IMR-90 (cell line): ENCODE data around the gene NDUFA7. TPM values are rescaled to one million over a fixed set of nuclear protein-coding genes. Genes with fewer than 3 reads are reported as not detected.

Experiments used
- ATAC-seq: fragments of 200-7000 bp; cut with Tn5 transposase; 2 replicates; pipeline ENCODE4 v1.9.1; 2020; ENCODE audit warnings: low read depth, mild to moderate bottlenecking, moderate library complexity
- BruUV-seq: library from RNA; stranded (reverse); fragments of 400-500 nt; replicated peaks from 2 replicates; lab custom pipeline; 2021; lab: Mats Ljungman, UMichigan
- CTCF ChIA-PET: fragments of 300-600 bp; formaldehyde crosslinking; extraction: SDS; loops from one replicate; lab custom pipeline; 2021; ENCODE audit warnings: antibody characterized with exemption; lab: Yijun Ruan, JAX
- POLR2A ChIA-PET: fragments of 300-600 bp; sonication (Branson Sonifier 250); formaldehyde crosslinking; loops from one replicate; lab custom pipeline; 2022; ENCODE audit warnings: antibody characterized with exemption; ENCODE audit not compliant: unreplicated experiment; lab: Charles Lee
- DNase-seq: peaks from one replicate; pipeline ENCODE4 v3.0.0; 2013
- H2AFZ ChIP-seq: replicated peaks from 2 replicates; pipeline ENCODE3; 2013; ENCODE audit warnings: low read length, mild to moderate bottlenecking; ENCODE audit not compliant: poor library complexity
- H2AK5ac ChIP-seq: 2 replicates; pipeline ENCODE4 v1.6.1; 2013; ENCODE audit warnings: low read depth, low read length, inconsistent platforms
- H2AK9ac ChIP-seq: replicated peaks from 2 replicates; pipeline ENCODE3; 2013; ENCODE audit warnings: mild to moderate bottlenecking, low read depth, low read length, moderate library complexity; ENCODE audit not compliant: poor library complexity
- H2BK120ac ChIP-seq: 2 replicates; pipeline ENCODE4 v1.6.1; 2013; ENCODE audit warnings: low read depth, low read length, inconsistent platforms
- H2BK15ac ChIP-seq: 3 replicates; pipeline ENCODE4 v1.6.1; 2013; ENCODE audit warnings: low read depth, low read length, inconsistent platforms
- H2BK20ac ChIP-seq: 2 replicates; pipeline ENCODE4 v1.6.1; 2013; ENCODE audit warnings: low read depth, mild to moderate bottlenecking, inconsistent platforms, low read length, moderate library complexity
- H2BK5ac ChIP-seq: 2 replicates; pipeline ENCODE4 v1.6.1; 2013; ENCODE audit warnings: mild to moderate bottlenecking, low read depth, low read length, inconsistent platforms; ENCODE audit not compliant: poor library complexity, severe bottlenecking
- H3K14ac ChIP-seq: replicated peaks from 2 replicates; pipeline ENCODE4 v1.6.1; 2013; ENCODE audit warnings: low read depth, low read length, inconsistent platforms
- H3K18ac ChIP-seq: 2 replicates; pipeline ENCODE4 v1.6.1; 2013; ENCODE audit warnings: low read depth, low read length, control low read depth
- H3K23ac ChIP-seq: 2 replicates; pipeline ENCODE4 v1.6.1; 2013; ENCODE audit warnings: low read depth, low read length, inconsistent platforms
- H3K27ac ChIP-seq: 2 replicates; pipeline ENCODE4 v1.5.1; 2013; ENCODE audit warnings: mild to moderate bottlenecking, control low read depth, low read length; ENCODE audit not compliant: insufficient read depth
- H3K27me3 ChIP-seq: 2 replicates; pipeline ENCODE4 v1.6.1; 2013; ENCODE audit warnings: low read length; ENCODE audit not compliant: control insufficient read depth, insufficient read depth
- H3K36me3 ChIP-seq: 2 replicates; pipeline ENCODE4 v1.6.1; 2013; ENCODE audit warnings: low read length, mixed read lengths; ENCODE audit not compliant: control insufficient read depth, insufficient read depth
- H3K4ac ChIP-seq: 2 replicates; pipeline ENCODE4 v1.6.1; 2013; ENCODE audit warnings: low read depth, low read length, inconsistent platforms
- H3K4me1 ChIP-seq: 2 replicates; pipeline ENCODE4 v1.6.1; 2013; ENCODE audit warnings: low read length, mixed read lengths; ENCODE audit not compliant: control insufficient read depth, insufficient read depth
- H3K4me2 ChIP-seq: 2 replicates; pipeline ENCODE4 v1.6.1; 2013; ENCODE audit warnings: low read depth, mild to moderate bottlenecking, control low read depth, low read length, moderate library complexity
- H3K4me3 ChIP-seq: 2 replicates; pipeline ENCODE4 v1.5.1; 2013; ENCODE audit warnings: low read depth, mild to moderate bottlenecking, control low read depth, low read length, moderate library complexity; ENCODE audit not compliant: insufficient read depth
- H3K56ac ChIP-seq: 2 replicates; pipeline ENCODE4 v1.6.1; 2013; ENCODE audit warnings: low read length, inconsistent platforms; ENCODE audit not compliant: insufficient read depth; ENCODE audit errors: extremely low read depth
- H3K79me1 ChIP-seq, 2 experiments: 2 replicates each; pipeline ENCODE4 v1.6.1; 2013; ENCODE audit warnings: low read length in 2 of 2, inconsistent platforms in 1 of 2, low read depth in 1 of 2
- H3K9ac ChIP-seq: 2 replicates; pipeline ENCODE4 v1.6.1; 2013; ENCODE audit warnings: low read depth, low read length, control low read depth
- H3K9me1 ChIP-seq: 2 replicates; pipeline ENCODE4 v1.6.1; 2013; ENCODE audit warnings: low read length, inconsistent platforms; ENCODE audit not compliant: insufficient read depth
- H3K9me3 ChIP-seq: 2 replicates; pipeline ENCODE4 v1.6.1; 2013; ENCODE audit warnings: low read length; ENCODE audit not compliant: control insufficient read depth, insufficient read depth
- H4K20me1 ChIP-seq: 2 replicates; pipeline ENCODE4 v1.6.1; 2013; ENCODE audit warnings: low read length, inconsistent platforms; ENCODE audit not compliant: insufficient read depth
- H4K5ac ChIP-seq: 2 replicates; pipeline ENCODE4 v1.6.1; 2013; ENCODE audit warnings: mild to moderate bottlenecking, low read depth, low read length, control low read depth
- H4K8ac ChIP-seq, 2 experiments: 2 replicates each; pipeline ENCODE4 v1.6.1; 2013; ENCODE audit warnings: low read depth in 2 of 2, low read length in 2 of 2, control low read depth in 1 of 2, inconsistent platforms in 1 of 2
- H4K91ac ChIP-seq: 2 replicates; pipeline ENCODE4 v1.6.1; 2013; ENCODE audit warnings: low read depth, low read length, inconsistent platforms; ENCODE audit not compliant: insufficient read depth
- BHLHE40 ChIP-seq: fragments of 150-350 bp; IDR thresholded peaks from 2 replicates; pipeline ENCODE4 v1.6.1; 2016; ENCODE audit warnings: mild to moderate bottlenecking, low read depth, low read length
- CEBPB ChIP-seq: IDR thresholded peaks from 2 replicates; pipeline ENCODE4 v1.6.1; 2012; ENCODE audit warnings: low read depth, low read length, improper control_type of control experiment
- CHD1 ChIP-seq: IDR thresholded peaks from 2 replicates; pipeline ENCODE4 v1.6.1; 2012; ENCODE audit warnings: low read depth, low read length, improper control_type of control experiment
- FOS ChIP-seq: fragments of 150-350 bp; IDR thresholded peaks from 2 replicates; pipeline ENCODE4 v1.6.1; 2016; ENCODE audit warnings: low read depth, low read length
- MAFK ChIP-seq: IDR thresholded peaks from 2 replicates; pipeline ENCODE4 v1.6.1; 2012; ENCODE audit warnings: low read depth, low read length, improper control_type of control experiment
- MAZ ChIP-seq: IDR thresholded peaks from 2 replicates; pipeline ENCODE4 v1.6.1; 2012; ENCODE audit warnings: low read depth, mild to moderate bottlenecking, low read length, improper control_type of control experiment, moderate library complexity, borderline replicate concordance
- MXI1 ChIP-seq: IDR thresholded peaks from 2 replicates; pipeline ENCODE4 v1.6.1; 2012; ENCODE audit warnings: low read depth, mild to moderate bottlenecking, low read length, moderate library complexity, borderline replicate concordance
- NFE2L2 ChIP-seq: fragments of 150-350 bp; IDR thresholded peaks from 2 replicates; pipeline ENCODE4 v1.6.1; 2016; ENCODE audit warnings: low read depth, mild to moderate bottlenecking, low read length
- RAD21 ChIP-seq: IDR thresholded peaks from 2 replicates; pipeline ENCODE4 v1.6.1; 2012; ENCODE audit warnings: low read length, improper control_type of control experiment
- RCOR1 ChIP-seq: IDR thresholded peaks from 2 replicates; pipeline ENCODE4 v1.6.1; 2012; ENCODE audit warnings: mild to moderate bottlenecking, low read length, improper control_type of control experiment; ENCODE audit not compliant: insufficient replicate concordance
- RFX5 ChIP-seq: IDR thresholded peaks from 2 replicates; pipeline ENCODE4 v1.8.0; 2012; ENCODE audit warnings: low read depth, mild to moderate bottlenecking, low read length, moderate library complexity
- SMC3 ChIP-seq: fragments of 150-350 bp; IDR thresholded peaks from 2 replicates; pipeline ENCODE4 v1.6.1; 2016; ENCODE audit warnings: low read depth, mild to moderate bottlenecking, antibody characterized with exemption, low read length, moderate library complexity
- WGBS, 2 experiments: methylation state at CpG; one replicate each; pipeline versions ENCODE4 v1.1.5 to v1.1.7; 2013; ENCODE audit warnings: missing lambda C conversion rate in 2 of 2; ENCODE audit not compliant: insufficient read length in 1 of 2; ENCODE audit errors: extremely low coverage in 2 of 2; 5-methylcytosine and 5-hydroxymethylcytosine counted together
- dilution Hi-C: fragments of 300-500 bp; cut with HindIII; formaldehyde crosslinking; loops from one replicate; pipeline ENCODE4 v1.14.3; 2018; ENCODE audit warnings: low sequenced_read_pairs; ENCODE audit not compliant: unreplicated experiment
- in situ Hi-C: fragments of 300-500 bp; cut with MboI; formaldehyde crosslinking; loops from 3 replicates; pipeline ENCODE4 v1.14.3; 2019; ENCODE audit warnings: low sequenced_read_pairs, inconsistent platforms, mixed read lengths
- intact Hi-C: fragments of 100-400 bp; cut with micrococcal nuclease; formaldehyde crosslinking; loops from 2 replicates; pipeline ENCODE4 v1.10.0; 2022
- polyA plus RNA-seq, 3 experiments: library from polyadenylated mRNA; depleted of rRNA; stranded (reverse); fragments of >200 nt; gene quantifications; 2 replicates each; pipeline ENCODE4 v1.2.3, GENCODE V29; 2012; ENCODE audit warnings: low replicate concordance in 1 of 3
- total RNA-seq: library from RNA; depleted of rRNA; stranded (reverse); fragments of >200 nt; gene quantifications from 2 replicates; pipeline ENCODE4 v1.2.3, GENCODE V29; 2012
- TF ChIP-seq, protein P1 (sequence below): fragments of 150-350 bp; IDR thresholded peaks from 2 replicates; pipeline ENCODE4 v1.6.1; 2017; ENCODE audit warnings: mild to moderate bottlenecking, antibody characterized with exemption, low read length, low read depth
- TF ChIP-seq, protein P2 (sequence below): fragments of 150-350 bp; IDR thresholded peaks from 2 replicates; pipeline ENCODE4 v1.6.1; 2016; ENCODE audit warnings: low read depth, mild to moderate bottlenecking, low read length, moderate library complexity, borderline replicate concordance
- TF ChIP-seq, protein P3 (sequence below): conservative IDR thresholded peaks from 2 replicates; pipeline ENCODE4 v1.5.1; 2012; ENCODE audit warnings: mild to moderate bottlenecking, low read depth, low read length, improper control_type of control experiment

The NDUFA7 gene
- total and polyA plus RNA-seq, 2 of the 4 experiments (the other 2 are of a cell fraction): 20.6 to 50.7 TPM

DNA sequence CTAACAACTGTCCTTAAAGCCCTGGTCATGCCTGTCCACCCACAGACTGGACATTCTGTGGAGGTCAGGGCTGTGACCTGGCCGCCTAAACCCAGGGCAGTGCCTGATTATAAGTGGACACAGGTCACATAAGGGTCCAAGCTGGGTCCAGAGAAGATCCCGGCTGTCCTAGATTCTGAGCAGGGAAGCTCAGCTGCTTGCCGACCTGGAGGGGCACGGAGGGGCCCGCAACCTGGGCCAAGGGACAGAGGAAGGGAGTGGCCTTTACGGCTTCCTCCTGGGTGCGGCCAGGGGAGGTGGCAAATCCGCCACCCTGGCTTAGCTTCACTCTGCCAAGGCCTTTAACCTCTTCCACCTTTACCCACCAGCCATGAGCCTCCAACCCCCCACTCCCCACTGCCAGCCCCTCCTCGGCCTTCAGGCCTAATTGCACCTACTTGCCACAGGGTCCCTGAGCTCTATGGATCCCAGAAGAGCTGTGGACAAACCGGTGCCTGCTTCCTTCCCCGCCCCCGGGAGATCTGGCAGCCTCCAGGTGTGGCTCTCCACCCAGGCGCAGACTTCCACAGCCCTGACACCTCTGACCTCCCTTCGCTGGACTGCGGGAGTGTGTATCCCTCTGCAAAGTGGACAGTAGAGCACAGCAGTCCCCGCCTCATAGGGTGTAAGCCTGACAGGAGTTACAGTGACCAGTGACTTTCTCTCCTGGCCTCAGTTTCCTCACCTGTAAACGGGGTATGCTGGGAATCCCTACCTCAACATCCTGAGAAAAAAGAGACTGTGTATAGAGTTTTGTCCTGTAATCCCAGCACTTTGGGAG is 14.7 kb downstream of the NDUFA7 start:
- no peak overlapping the region for H2AFZ ChIP-seq
- DNase-seq (no peak), ATAC-seq (no peak)
- no peak overlapping the region for H3K4me2 ChIP-seq
- peaks cover 6 to 22% of the 10 kb centered on the region in 2 experiments; a peak in 3 of 4 replicates for H3K79me1 ChIP-seq
- no peak overlapping the region for H3K23ac ChIP-seq
- H3K9me3 ChIP-seq: no peaks in the 10 kb centered on the region
- in situ Hi-C loops: no loop called here
- no peak overlapping the region for H2AK5ac ChIP-seq
- intact Hi-C loops: no loop called here
- H4K91ac ChIP-seq: no peak overlapping the region
- no peak overlapping the region for H3K4me3 ChIP-seq
- 81% methylated on average over 5 of the region's 17 CpGs; no CpG with 5 or more reads in 1 of the 2 experiments for WGBS, 2 experiments
- H2BK5ac ChIP-seq: no peak overlapping the region
- H3K27ac ChIP-seq: no peak overlapping the region
- no peak overlapping the region for H4K5ac ChIP-seq
- no peak overlapping the region for H3K18ac ChIP-seq
- ChIA-PET POLR2A (no interaction called here), CTCF (no interaction called here)
- H3K36me3 ChIP-seq: peaks cover 11% of the 10 kb centered on the region
- no peak overlapping the region for H3K14ac ChIP-seq
- BruUV-seq: no TSS peak
- no peak overlapping the region for H3K56ac ChIP-seq
- H3K9ac ChIP-seq: no peak overlapping the region
- H4K8ac ChIP-seq: no peak overlapping the region
- H2BK20ac ChIP-seq: no peak overlapping the region
- no peak overlapping the region for H2BK120ac ChIP-seq
- no peak overlapping the region for H2BK15ac ChIP-seq
- H3K4ac ChIP-seq: no peak overlapping the region
- no peaks in the 10 kb centered on the region for H3K27me3 ChIP-seq
- H2AK9ac ChIP-seq: no peak overlapping the region
- H3K4me1 ChIP-seq: peaks cover 6% of the 10 kb centered on the region
- no peaks in the 10 kb centered on the region for H4K20me1 ChIP-seq
- peaks cover 3% of the 10 kb centered on the region for H3K9me1 ChIP-seq
- dilution Hi-C loops: no loop called here
- TF ChIP-seq CHD1 (no peak), MAZ (no peak), BHLHE40 (no peak), MAFK (no peak), RCOR1 (no peak), CEBPB (no peak), SMC3 (no peak), RFX5 (no peak), MXI1 (no peak), FOS (no peak), NFE2L2 (no peak), RAD21 (no peak)
- TF ChIP-seq, protein P1, sequence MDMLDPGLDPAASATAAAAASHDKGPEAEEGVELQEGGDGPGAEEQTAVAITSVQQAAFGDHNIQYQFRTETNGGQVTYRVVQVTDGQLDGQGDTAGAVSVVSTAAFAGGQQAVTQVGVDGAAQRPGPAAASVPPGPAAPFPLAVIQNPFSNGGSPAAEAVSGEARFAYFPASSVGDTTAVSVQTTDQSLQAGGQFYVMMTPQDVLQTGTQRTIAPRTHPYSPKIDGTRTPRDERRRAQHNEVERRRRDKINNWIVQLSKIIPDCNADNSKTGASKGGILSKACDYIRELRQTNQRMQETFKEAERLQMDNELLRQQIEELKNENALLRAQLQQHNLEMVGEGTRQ: no peak
- TF ChIP-seq, protein P2, sequence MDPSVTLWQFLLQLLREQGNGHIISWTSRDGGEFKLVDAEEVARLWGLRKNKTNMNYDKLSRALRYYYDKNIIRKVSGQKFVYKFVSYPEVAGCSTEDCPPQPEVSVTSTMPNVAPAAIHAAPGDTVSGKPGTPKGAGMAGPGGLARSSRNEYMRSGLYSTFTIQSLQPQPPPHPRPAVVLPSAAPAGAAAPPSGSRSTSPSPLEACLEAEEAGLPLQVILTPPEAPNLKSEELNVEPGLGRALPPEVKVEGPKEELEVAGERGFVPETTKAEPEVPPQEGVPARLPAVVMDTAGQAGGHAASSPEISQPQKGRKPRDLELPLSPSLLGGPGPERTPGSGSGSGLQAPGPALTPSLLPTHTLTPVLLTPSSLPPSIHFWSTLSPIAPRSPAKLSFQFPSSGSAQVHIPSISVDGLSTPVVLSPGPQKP: no peak
- TF ChIP-seq, protein P3, sequence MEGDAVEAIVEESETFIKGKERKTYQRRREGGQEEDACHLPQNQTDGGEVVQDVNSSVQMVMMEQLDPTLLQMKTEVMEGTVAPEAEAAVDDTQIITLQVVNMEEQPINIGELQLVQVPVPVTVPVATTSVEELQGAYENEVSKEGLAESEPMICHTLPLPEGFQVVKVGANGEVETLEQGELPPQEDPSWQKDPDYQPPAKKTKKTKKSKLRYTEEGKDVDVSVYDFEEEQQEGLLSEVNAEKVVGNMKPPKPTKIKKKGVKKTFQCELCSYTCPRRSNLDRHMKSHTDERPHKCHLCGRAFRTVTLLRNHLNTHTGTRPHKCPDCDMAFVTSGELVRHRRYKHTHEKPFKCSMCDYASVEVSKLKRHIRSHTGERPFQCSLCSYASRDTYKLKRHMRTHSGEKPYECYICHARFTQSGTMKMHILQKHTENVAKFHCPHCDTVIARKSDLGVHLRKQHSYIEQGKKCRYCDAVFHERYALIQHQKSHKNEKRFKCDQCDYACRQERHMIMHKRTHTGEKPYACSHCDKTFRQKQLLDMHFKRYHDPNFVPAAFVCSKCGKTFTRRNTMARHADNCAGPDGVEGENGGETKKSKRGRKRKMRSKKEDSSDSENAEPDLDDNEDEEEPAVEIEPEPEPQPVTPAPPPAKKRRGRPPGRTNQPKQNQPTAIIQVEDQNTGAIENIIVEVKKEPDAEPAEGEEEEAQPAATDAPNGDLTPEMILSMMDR: no peak
